Common myeloid progenitor, CD34-positive (primary cell): ENCODE results near the gene POLA2.

ENCODE experiments used
- CTCF ChIA-PET: fragments of 350-600 bp; sonication (Branson Sonifier 250); formaldehyde crosslinking; loops from one replicate; lab custom pipeline; 2021; ENCODE audit warnings: antibody characterized with exemption; lab: Charles Lee
- POLR2A ChIA-PET: fragments of 350-600 bp; sonication (Branson Sonifier 250); formaldehyde crosslinking; loops from one replicate; lab custom pipeline; 2021; ENCODE audit warnings: antibody characterized with exemption; lab: Charles Lee
- DNase-seq, 3 donors: peaks; one replicate each; pipeline versions ENCODE4 v3.0.0 to v3.0.0-alpha.2; 2013
- H3K27ac ChIP-seq, 2 experiments: 1 replicate in 1 of 2; 2 replicates in 1 of 2; pipeline ENCODE4 v1.7.0; 2013; ENCODE audit warnings: inconsistent platforms in 2 of 2, low read length in 2 of 2, mild to moderate bottlenecking in 2 of 2, low read depth in 1 of 2, moderate library complexity in 1 of 2; ENCODE audit not compliant: severe bottlenecking in 2 of 2, insufficient read depth in 1 of 2, poor library complexity in 1 of 2
- H3K27me3 ChIP-seq, 5 experiments: replicated peaks in 2 of 5; 1 replicate in 3 of 5; 2 replicates in 2 of 5; pipeline versions ENCODE4 v1.6.1 to v1.7.0; 2013; ENCODE audit warnings: low read length in 4 of 5, mild to moderate bottlenecking in 2 of 5, moderate library complexity in 2 of 5, inconsistent platforms in 1 of 5; ENCODE audit not compliant: insufficient read depth in 5 of 5, control insufficient read depth in 4 of 5
- H3K36me3 ChIP-seq, 4 experiments: 1 replicate in 2 of 4; 2 replicates in 2 of 4; pipeline versions ENCODE4 v1.6.1 to v1.7.0; 2013; ENCODE audit warnings: low read length in 3 of 4, control low read depth in 1 of 4, mild to moderate bottlenecking in 1 of 4; ENCODE audit not compliant: control insufficient read depth in 4 of 4, insufficient read depth in 4 of 4
- H3K4me1 ChIP-seq, 4 experiments: 1 replicate in 3 of 4; 2 replicates in 1 of 4; pipeline versions ENCODE4 v1.6.1 to v1.7.1; 2013; ENCODE audit warnings: low read length in 3 of 4, mild to moderate bottlenecking in 3 of 4, control low read depth in 1 of 4, inconsistent platforms in 1 of 4, moderate library complexity in 1 of 4; ENCODE audit not compliant: control insufficient read depth in 4 of 4, insufficient read depth in 4 of 4; ENCODE audit errors: control extremely low read depth in 1 of 4
- H3K4me3 ChIP-seq, 7 experiments: 1 replicate in 4 of 7; 2 replicates in 3 of 7; pipeline versions ENCODE4 v1.5.1 to v1.7.0; 2013; ENCODE audit warnings: mild to moderate bottlenecking in 7 of 7, low read length in 6 of 7, moderate library complexity in 6 of 7, inconsistent platforms in 2 of 7, low read depth in 2 of 7, control low read depth in 1 of 7; ENCODE audit not compliant: insufficient read depth in 4 of 7, control insufficient read depth in 1 of 7; ENCODE audit errors: extremely low read depth in 1 of 7
- H3K9me3 ChIP-seq, 5 experiments: 1 replicate in 4 of 5; 2 replicates in 1 of 5; pipeline versions ENCODE4 v1.6.1 to v1.7.1; 2013; ENCODE audit warnings: low read length in 4 of 5, mild to moderate bottlenecking in 2 of 5, inconsistent platforms in 1 of 5, low read depth in 1 of 5, moderate library complexity in 1 of 5; ENCODE audit not compliant: control insufficient read depth in 4 of 5, insufficient read depth in 2 of 5; ENCODE audit errors: control extremely low read depth in 1 of 5
- WGBS: methylation state at CpG from one replicate; pipeline ENCODE4 v1.1.5; 2013; ENCODE audit not compliant: insufficient coverage; 5-methylcytosine and 5-hydroxymethylcytosine counted together

POLA2 gene

DNA sequence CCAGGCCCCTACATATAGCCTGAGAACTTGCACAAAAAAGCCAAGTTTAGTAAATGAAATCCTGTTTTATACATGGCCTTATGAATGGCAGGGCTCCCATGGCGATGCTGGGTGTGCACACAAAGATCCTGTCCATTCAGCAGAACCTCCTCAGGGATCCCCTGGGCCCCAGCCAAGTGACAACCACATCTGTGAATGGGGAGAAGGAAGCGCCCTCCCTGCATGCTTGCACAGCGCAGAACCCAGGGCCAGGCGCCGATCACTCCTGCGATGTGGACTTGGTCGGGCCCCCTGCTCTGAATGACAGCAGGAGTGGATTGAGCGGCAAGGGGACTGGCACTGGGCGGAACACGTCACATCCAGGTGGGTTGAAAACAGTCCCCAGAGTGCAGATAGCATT, 48.5 kb downstream of the POLA2 start:
- ChIA-PET POLR2A (interaction anchor here (0.6 to 1.2 kb wide), 3 partner anchors 23 to 112 kb away, joined by 3 to 4 read pairs (median 3); partner anchors contain the start of gene DPF2), CTCF (interaction anchor here (9.0 to 9.9 kb wide), 2 partner anchors 19 to 34 kb away, joined by 153 to 224 read pairs; partner anchors contain the start of gene DPF2)
- Histone ChIP-seq H3K36me3 (peaks cover 0 to 5% (median 0%) of the 10 kb centered on the region in 4 experiments), H3K9me3 (no peaks in the 10 kb centered on the region), H3K4me3 (no peak overlapping the region), H3K4me1 (peaks cover 0 to 19% (median 18%) of the 10 kb centered on the region in 4 experiments), H3K27ac (no peak overlapping the region), H3K27me3 (peaks cover 0 to 11% (median 0%) of the 10 kb centered on the region in 5 experiments)
- WGBS: 85% methylated on average over 7 of the region's 10 CpGs
- DNase-seq: no peak

- POLR2A ChIA-PET: interaction anchor here (0.6 to 1.2 kb wide), 3 partner anchors 23 to 682 kb away, joined by 3 to 4 read pairs (median 3); partner anchors contain the start of gene DPF2
- WGBS: 96% methylated on average over 3 of the region's 6 CpGs
- CTCF ChIA-PET: interaction anchor here (0.5 to 9.9 kb wide), 4 partner anchors 18 to 512 kb away, joined by 3 to 224 read pairs (median 78); partner anchors contain the start of gene DPF2
- peaks cover 0 to 11% (median 0%) of the 10 kb centered on the region in 5 experiments for H3K27me3 ChIP-seq
- H3K4me1 ChIP-seq: peaks cover 0 to 23% (median 22%) of the 10 kb centered on the region in 4 experiments
- H3K9me3 ChIP-seq: no peaks in the 10 kb centered on the region
- peaks cover 0 to under 1% (median 0%) of the 10 kb centered on the region in 4 experiments for H3K36me3 ChIP-seq
- no peak overlapping the region for H3K27ac ChIP-seq
- no peak for DNase-seq
- no peak overlapping the region for H3K4me3 ChIP-seq
These were observed 49.0 kb downstream of the POLA2 start for GRCh38 chr11:65310736-65311135.

- H3K27me3 ChIP-seq: peaks cover 0 to 11% (median 0%) of the 10 kb centered on the region in 5 experiments
- H3K4me1 ChIP-seq: peaks cover 0 to 27% (median 24%) of the 10 kb centered on the region in 4 experiments
- H3K9me3 ChIP-seq: no peaks in the 10 kb centered on the region
- H3K27ac ChIP-seq: no peak overlapping the region
- no peak overlapping the region for H3K4me3 ChIP-seq
- ChIA-PET POLR2A (interaction anchor here (0.6 to 1.2 kb wide), 2 partner anchors 22 to 681 kb away, joined by 3 to 4 read pairs; partner anchors contain the start of gene DPF2), CTCF (interaction anchor here (0.5 to 9.9 kb wide), 4 partner anchors 18 to 512 kb away, joined by 3 to 224 read pairs (median 78); partner anchors contain the start of gene DPF2)
- DNase-seq: no peak
- 100% methylated on average over 3 of the region's 5 CpGs for WGBS
- no peaks in the 10 kb centered on the region for H3K36me3 ChIP-seq
These were observed 49.5 kb downstream of the POLA2 start for GRCh38 chr11:65311170-65311678.

DNA sequence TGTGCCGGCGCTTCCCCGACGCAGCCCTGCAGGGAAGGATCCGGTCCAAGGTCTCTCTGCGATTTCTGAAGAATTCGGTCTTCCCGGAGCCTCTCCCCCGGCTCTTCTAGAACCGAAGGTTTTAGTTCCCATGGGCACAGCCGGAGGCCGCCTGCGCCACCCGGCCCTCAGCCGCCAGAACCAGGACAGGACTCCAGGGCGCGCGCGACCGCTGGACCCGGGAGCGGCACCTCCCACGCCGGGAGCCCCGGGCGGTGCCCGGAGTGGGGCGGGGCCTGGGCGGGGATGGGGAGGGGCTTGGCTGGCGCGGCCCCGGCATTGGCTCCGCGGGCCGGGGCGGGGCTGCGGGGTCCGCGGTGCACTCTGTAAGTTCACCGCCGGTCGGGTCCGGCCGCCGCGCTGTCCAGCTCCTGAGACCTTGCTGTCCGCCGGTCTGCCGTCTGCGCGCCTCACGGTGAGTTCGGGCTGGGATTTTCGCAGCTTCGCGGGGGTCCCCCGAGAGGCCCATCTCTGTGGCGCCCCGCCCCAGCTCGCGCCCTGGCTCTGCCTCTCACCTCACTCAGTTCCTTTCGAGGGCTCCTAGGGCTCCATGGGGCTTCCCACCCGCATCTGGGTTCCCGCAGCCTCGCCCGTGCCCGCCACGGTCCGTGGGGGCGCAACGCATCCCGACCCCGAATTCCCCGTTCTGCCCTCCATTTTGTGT, 52.9 kb downstream of the POLA2 start, which contains the start of gene CDC42EP2:
Gene CDC42EP2, plus strand, starts transcription at position 366 of the 703 bp plus-strand sequence. CDS start 6,033 bp downstream, outside the sequence.
- Histone ChIP-seq H3K36me3 (no peaks in the 10 kb centered on the region), H3K27ac (peak within 1 kb of the TSS in 1 of 2 experiments; percentile 25), H3K9me3 (no peaks in the 10 kb centered on the region), H3K4me3 (peak within 1 kb of the TSS; percentile 56 to 84 (median 81)), H3K4me1 (peaks cover 0 to 22% (median 12%) of the 10 kb centered on the region in 4 experiments), H3K27me3 (peaks cover 0 to 11% (median 0%) of the 10 kb centered on the region in 5 experiments)
- peak; percentile 45 to 48 (median 47) for DNase-seq
- under 1% methylated on average over 73 of the region's 74 CpGs for WGBS
- POLR2A ChIA-PET: interaction anchor here (1.4 kb wide), 1 partner anchor 40 kb away, joined by 7 read pairs; no protein-coding TSS in a partner anchor
- CTCF ChIA-PET: interaction anchor here (0.7 to 9.9 kb wide), 24 partner anchors 7 to 204 kb away, joined by 3 to 224 read pairs (median 4); partner anchors contain the start of genes CAPN1, DPF2 and TIGD3

- 0% methylated on average over 48 of the region's 59 CpGs for WGBS
- POLR2A ChIA-PET: interaction anchor here (1.3 to 1.4 kb wide), 2 partner anchors 38 to 40 kb away, joined by 4 to 7 read pairs; no protein-coding TSS in a partner anchor
These were observed 53.6 kb downstream of the POLA2 start for GRCh38 chr11:65315204-65315865.

DNA sequence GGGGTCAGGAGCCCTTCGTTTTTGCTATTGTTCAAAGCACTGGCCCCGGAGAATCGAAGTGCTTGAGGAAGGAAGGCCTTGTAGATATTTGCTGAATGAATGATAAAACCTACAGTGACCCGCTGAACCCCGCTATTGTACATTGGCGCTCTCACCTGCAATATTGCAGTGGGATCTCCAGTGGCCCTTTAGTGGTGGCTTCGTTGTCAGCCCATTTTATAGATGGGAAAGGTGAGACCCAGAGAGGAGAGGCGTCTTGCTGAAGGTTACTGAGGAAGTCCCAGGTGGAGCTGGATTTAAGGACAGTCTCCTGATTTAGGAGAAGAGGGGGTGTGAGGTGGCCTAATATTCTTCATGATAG, 54.1 kb downstream of the POLA2 start:
- WGBS: 40% methylated on average over 8 of the region's 8 CpGs
- no peak for DNase-seq
- POLR2A ChIA-PET: interaction anchor here (1.3 to 1.4 kb wide), 2 partner anchors 39 to 41 kb away, joined by 4 to 7 read pairs; no protein-coding TSS in a partner anchor
- Histone ChIP-seq H3K4me3 (peak overlapping the region in 5 of 7 experiments; percentile 56 to 84 (median 81)), H3K9me3 (no peaks in the 10 kb centered on the region), H3K27me3 (peaks cover 0 to 11% (median 0%) of the 10 kb centered on the region in 5 experiments), H3K27ac (peak overlapping the region in 1 of 2 experiments; percentile 25), H3K4me1 (peaks cover 0 to 22% (median 12%) of the 10 kb centered on the region in 4 experiments), H3K36me3 (peaks cover 0 to 1% (median 0%) of the 10 kb centered on the region in 4 experiments)
- CTCF ChIA-PET: interaction anchor here (0.8 to 9.9 kb wide), 27 partner anchors 8 to 194 kb away, joined by 3 to 224 read pairs (median 5); partner anchors contain the start of genes DPF2, POLA2 and TIGD3

More at GRCh38 chr11:65315204-65315865, 53.6 kb downstream of the POLA2 start:
- CTCF ChIA-PET: interaction anchor here (0.7 to 9.9 kb wide), 26 partner anchors 7 to 204 kb away, joined by 3 to 224 read pairs (median 4); partner anchors contain the start of genes CAPN1, DPF2 and TIGD3
- no peaks in the 10 kb centered on the region for H3K36me3 ChIP-seq
- no peaks in the 10 kb centered on the region for H3K9me3 ChIP-seq
- DNase-seq: peak; percentile 79 to 80 (median 79)
- H3K4me3 ChIP-seq: peak overlapping the region; percentile 56 to 84 (median 81)
- peak overlapping the region in 1 of 2 experiments; percentile 25 for H3K27ac ChIP-seq
- H3K27me3 ChIP-seq: peaks cover 0 to 11% (median 0%) of the 10 kb centered on the region in 5 experiments
- H3K4me1 ChIP-seq: peaks cover 0 to 22% (median 12%) of the 10 kb centered on the region in 4 experiments
